ENCODE results near the gene CCBE1. TPM values are rescaled to one million over a fixed set of nuclear protein-coding genes. Genes with fewer than 3 reads are reported as not detected.

The CCBE1 gene
- total RNA-seq, 1 experiment from 2014 or later: 28.9 TPM

DNA sequence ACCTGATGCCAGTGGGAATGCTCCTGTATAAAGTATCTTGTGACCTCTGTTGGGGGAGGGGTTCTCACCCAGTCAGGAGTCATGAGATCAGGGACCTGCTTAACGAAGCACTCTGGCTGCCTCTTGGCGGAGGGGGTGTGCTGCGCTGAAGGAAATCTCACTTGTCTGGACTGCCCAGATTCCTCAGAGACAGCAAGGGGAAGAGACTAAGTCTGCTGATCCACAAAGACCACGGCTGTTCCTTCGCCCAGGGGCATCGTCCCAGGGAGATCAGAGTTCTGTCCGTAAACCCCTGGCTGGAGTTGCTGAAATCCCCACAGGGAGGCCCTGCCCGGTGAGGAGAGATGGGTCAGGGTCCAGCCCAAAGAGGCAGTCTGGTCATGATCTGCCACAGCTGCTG is 168.4 kb downstream of the CCBE1 start:
- H3K4me3 Mint-ChIP-seq (ENCODE audit: unreplicated experiment): no peak overlapping the region

DNA sequence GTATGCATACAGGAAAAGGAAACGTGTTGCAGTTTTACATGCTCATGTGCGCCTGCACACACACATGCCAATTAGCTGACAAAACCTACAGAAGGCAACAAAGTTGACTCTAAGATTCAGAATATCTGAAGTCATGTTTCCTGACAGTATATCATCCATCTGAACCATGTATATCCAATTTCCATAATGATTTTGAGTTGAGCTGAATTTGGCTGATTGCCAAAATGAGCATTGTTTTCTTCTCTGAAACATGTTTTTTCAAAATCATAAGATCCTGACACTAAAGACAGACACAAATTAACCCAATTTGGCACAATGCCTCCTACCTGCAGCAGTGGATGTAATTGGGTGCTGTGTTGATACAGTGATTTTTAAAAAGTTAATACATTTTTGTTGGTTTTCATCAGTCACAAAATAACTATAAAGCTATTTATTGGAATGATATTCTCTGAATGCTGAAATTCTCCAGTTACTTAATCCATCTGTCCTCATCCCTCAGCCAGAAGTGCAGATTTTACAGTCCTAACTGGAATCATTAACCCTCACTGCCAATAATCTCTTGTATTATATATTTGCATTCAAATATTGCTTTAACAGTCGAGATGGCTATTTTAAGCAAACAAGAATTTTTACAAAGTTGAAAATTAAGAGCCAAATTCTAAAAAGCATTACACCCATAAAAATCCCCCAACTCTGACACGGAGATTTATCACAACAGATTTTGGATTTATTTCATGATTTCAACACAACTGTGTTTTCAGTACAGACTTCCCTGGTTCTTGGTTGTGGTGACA is 176.5 kb downstream of the CCBE1 start:
- H3K4me1 Mint-ChIP-seq (ENCODE audit: insufficient read depth, unreplicated experiment): peaks cover 10% of the 10 kb centered on the region
- ChIA-PET POLR2A (no interaction called here), CTCF (interaction anchor here (0.7 kb wide), 1 partner anchor 343 kb away, joined by 4 read pairs; no protein-coding TSS in a partner anchor)
- no TSS peak for BruUV-seq (replicated peaks)
- H3K27ac Mint-ChIP-seq (ENCODE audit: low read depth, unreplicated experiment): no peak overlapping the region
- H3K27me3 Mint-ChIP-seq (ENCODE audit: insufficient read depth, unreplicated experiment): no peaks in the 10 kb centered on the region
- H3K36me3 Mint-ChIP-seq (ENCODE audit: insufficient read depth, unreplicated experiment): no peaks in the 10 kb centered on the region
- intact Hi-C loops (cut with micrococcal nuclease): no loop called here
- H3K9me3 Mint-ChIP-seq (ENCODE audit: unreplicated experiment): no peaks in the 10 kb centered on the region
- TF ChIP-seq, protein P1, sequence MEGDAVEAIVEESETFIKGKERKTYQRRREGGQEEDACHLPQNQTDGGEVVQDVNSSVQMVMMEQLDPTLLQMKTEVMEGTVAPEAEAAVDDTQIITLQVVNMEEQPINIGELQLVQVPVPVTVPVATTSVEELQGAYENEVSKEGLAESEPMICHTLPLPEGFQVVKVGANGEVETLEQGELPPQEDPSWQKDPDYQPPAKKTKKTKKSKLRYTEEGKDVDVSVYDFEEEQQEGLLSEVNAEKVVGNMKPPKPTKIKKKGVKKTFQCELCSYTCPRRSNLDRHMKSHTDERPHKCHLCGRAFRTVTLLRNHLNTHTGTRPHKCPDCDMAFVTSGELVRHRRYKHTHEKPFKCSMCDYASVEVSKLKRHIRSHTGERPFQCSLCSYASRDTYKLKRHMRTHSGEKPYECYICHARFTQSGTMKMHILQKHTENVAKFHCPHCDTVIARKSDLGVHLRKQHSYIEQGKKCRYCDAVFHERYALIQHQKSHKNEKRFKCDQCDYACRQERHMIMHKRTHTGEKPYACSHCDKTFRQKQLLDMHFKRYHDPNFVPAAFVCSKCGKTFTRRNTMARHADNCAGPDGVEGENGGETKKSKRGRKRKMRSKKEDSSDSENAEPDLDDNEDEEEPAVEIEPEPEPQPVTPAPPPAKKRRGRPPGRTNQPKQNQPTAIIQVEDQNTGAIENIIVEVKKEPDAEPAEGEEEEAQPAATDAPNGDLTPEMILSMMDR (IDR thresholded peaks at IDR 0.05; ENCODE audit: unreplicated experiment): no peak
- no peak for DNase-seq (ENCODE audit: unreplicated experiment)
- H3K4me3 Mint-ChIP-seq (ENCODE audit: unreplicated experiment): no peak overlapping the region

More for the DNA sequence above, 168.4 kb downstream of the CCBE1 start:
- POLR2A ChIA-PET: no interaction called here
- TF ChIP-seq, protein P1 (IDR thresholded peaks at IDR 0.05; ENCODE audit: unreplicated experiment): no peak
- no peaks in the 10 kb centered on the region for H3K36me3 Mint-ChIP-seq (ENCODE audit: insufficient read depth, unreplicated experiment)
- no peaks in the 10 kb centered on the region for H3K4me1 Mint-ChIP-seq (ENCODE audit: insufficient read depth, unreplicated experiment)
- intact Hi-C loops (cut with micrococcal nuclease): no loop called here
- CTCF ChIA-PET: interaction anchor here (1.1 kb wide), 1 partner anchor 103 kb away, joined by 5 read pairs; no protein-coding TSS in a partner anchor
- no peaks in the 10 kb centered on the region for H3K27me3 Mint-ChIP-seq (ENCODE audit: insufficient read depth, unreplicated experiment)
- no peak for DNase-seq (ENCODE audit: unreplicated experiment)
- H3K9me3 Mint-ChIP-seq (ENCODE audit: unreplicated experiment): no peaks in the 10 kb centered on the region
- H3K27ac Mint-ChIP-seq (ENCODE audit: low read depth, unreplicated experiment): no peak overlapping the region
- no TSS peak for BruUV-seq (replicated peaks)

DNA sequence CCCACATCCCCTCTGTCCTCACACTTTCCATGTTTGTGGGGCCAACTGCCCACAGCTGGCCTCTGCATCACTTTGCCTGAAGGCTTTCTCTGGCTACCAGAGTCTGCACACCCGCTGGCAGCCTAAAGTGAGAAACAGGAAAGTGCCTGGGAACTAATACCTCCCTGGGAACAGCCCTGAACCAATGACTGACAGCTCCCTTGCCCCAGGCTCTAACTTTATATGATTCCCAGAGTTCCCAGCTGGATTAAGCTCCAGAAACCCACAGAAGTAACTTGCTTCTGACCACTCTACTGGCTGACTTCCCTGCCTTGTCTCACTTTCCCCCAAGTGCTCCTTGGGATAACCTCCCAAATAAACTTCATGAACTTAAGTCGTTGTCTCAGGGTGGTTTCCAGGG is 178.5 kb downstream of the CCBE1 start:
- ChIA-PET CTCF (interaction anchor here (0.8 to 0.9 kb wide), 2 partner anchors 16 to 305 kb away, joined by 3 to 5 read pairs; no protein-coding TSS in a partner anchor), POLR2A (interaction anchor here (0.7 to 1.6 kb wide), 2 partner anchors 16 to 264 kb away, joined by 3 to 6 read pairs; no protein-coding TSS in a partner anchor)
- H3K27ac Mint-ChIP-seq (ENCODE audit: low read depth, unreplicated experiment): no peak overlapping the region
- peaks cover 10% of the 10 kb centered on the region for H3K4me1 Mint-ChIP-seq (ENCODE audit: insufficient read depth, unreplicated experiment)
- H3K36me3 Mint-ChIP-seq (ENCODE audit: insufficient read depth, unreplicated experiment): no peaks in the 10 kb centered on the region
- no TSS peak for BruUV-seq (replicated peaks)
- H3K4me3 Mint-ChIP-seq (ENCODE audit: unreplicated experiment): no peak overlapping the region
- no peak for DNase-seq (ENCODE audit: unreplicated experiment)
- intact Hi-C loops (cut with micrococcal nuclease): no loop called here
- TF ChIP-seq, protein P1 (IDR thresholded peaks at IDR 0.05; ENCODE audit: unreplicated experiment): no peak
- no peaks in the 10 kb centered on the region for H3K27me3 Mint-ChIP-seq (ENCODE audit: insufficient read depth, unreplicated experiment)
- H3K9me3 Mint-ChIP-seq (ENCODE audit: unreplicated experiment): no peaks in the 10 kb centered on the region

DNA sequence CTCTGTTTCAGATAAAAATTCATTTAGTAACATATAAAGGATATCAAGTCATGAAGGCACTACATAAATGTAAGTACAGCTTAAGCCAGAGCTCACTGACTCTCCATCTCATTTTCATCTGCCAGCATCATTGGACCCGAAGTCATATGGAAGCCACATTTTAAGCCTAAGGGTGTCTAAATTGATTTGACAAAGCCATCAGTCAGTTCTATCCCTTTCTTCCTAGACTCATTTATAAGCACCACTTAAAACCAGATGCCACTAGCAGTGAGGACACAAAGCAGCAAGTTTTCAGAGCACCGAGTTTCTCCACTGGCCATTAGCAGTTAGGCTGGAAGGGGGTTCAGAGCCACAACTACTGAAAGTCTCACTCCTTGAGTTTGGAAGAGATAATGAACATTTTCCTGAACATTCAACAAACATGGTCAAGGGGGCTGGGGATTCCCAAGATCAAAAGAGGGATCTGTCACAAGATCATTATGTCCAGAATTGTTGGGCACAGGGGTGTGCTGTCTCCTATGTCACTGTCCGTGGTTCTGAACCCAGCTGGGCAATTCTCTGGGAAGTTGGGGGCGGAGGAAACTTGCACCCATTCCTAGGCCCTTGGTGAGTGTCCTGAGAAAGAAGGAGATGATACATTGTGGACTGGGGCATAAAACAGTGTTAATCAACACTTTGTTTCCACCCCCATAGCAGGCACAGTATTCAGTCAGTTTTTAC is 179.6 kb downstream of the CCBE1 start:
- no peak overlapping the region for H3K4me3 Mint-ChIP-seq (ENCODE audit: unreplicated experiment)
- H3K36me3 Mint-ChIP-seq (ENCODE audit: insufficient read depth, unreplicated experiment): no peaks in the 10 kb centered on the region
- TF ChIP-seq, protein P1 (IDR thresholded peaks at IDR 0.05; ENCODE audit: unreplicated experiment): no peak
- no peak overlapping the region for H3K27ac Mint-ChIP-seq (ENCODE audit: low read depth, unreplicated experiment)
- H3K9me3 Mint-ChIP-seq (ENCODE audit: unreplicated experiment): no peaks in the 10 kb centered on the region
- no TSS peak for BruUV-seq (replicated peaks)
- peaks cover 11% of the 10 kb centered on the region for H3K4me1 Mint-ChIP-seq (ENCODE audit: insufficient read depth, unreplicated experiment)
- peak; percentile 43 for DNase-seq (ENCODE audit: unreplicated experiment)
- POLR2A ChIA-PET: interaction anchor here (1.0 to 1.6 kb wide), 2 partner anchors 15 to 39 kb away, joined by 6 read pairs; no protein-coding TSS in a partner anchor
- intact Hi-C loops (cut with micrococcal nuclease): no loop called here
- CTCF ChIA-PET: interaction anchor here (0.6 to 1.6 kb wide), 6 partner anchors 14 to 899 kb away, joined by 3 to 5 read pairs (median 4); no protein-coding TSS in a partner anchor
- no peaks in the 10 kb centered on the region for H3K27me3 Mint-ChIP-seq (ENCODE audit: insufficient read depth, unreplicated experiment)
